Measurements from ENCODE around the gene UGT8. TPM values are rescaled to one million over a fixed set of nuclear protein-coding genes. Genes with fewer than 3 reads are reported as not detected.

Gene UGT8
- total and polyA plus RNA-seq, 4 donors = not detected

GRCh38 chr4:114725066-114725465 is 126.5 kb downstream of the UGT8 start:
- H3K9me3 ChIP-seq (ENCODE audit: control insufficient read depth in 4 of 4, low read length in 3 of 4) = no peaks in the 10 kb centered on the region
- TF ChIP-seq RXRA (IDR thresholded peaks at IDR 0.05) (no peak), NR2F2 (IDR thresholded peaks at IDR 0.05) (no peak), REST (IDR thresholded peaks at IDR 0.05) (no peak), YY1 (IDR thresholded peaks at IDR 0.05) (no peak), HNF4G (IDR thresholded peaks at IDR 0.05) (no peak), JUND (IDR thresholded peaks at IDR 0.05) (no peak)
- WGBS = 70% methylated on average over 6 of the region's 6 CpGs
- no peaks in the 10 kb centered on the region for H3K4me1 ChIP-seq (ENCODE audit: control insufficient read depth in 4 of 4, insufficient read depth in 4 of 4, low read length in 3 of 4)
- H3K4me3 ChIP-seq (ENCODE audit: low read depth in 1 of 3, low read length in 3 of 3) = no peak overlapping the region
- H3K9ac ChIP-seq (ENCODE audit: low read depth in 1 of 2, low read length in 2 of 2) = no peak overlapping the region
- DNase-seq (ENCODE audit: low spot score) = no peak
- no peak overlapping the region for H3K27ac ChIP-seq (ENCODE audit: low read depth in 1 of 2, low read length in 2 of 2)
- peaks cover 0 to 2% (median 0%) of the 10 kb centered on the region in 4 donors for H3K27me3 ChIP-seq (ENCODE audit: control insufficient read depth in 4 of 4, insufficient read depth in 4 of 4, low read length in 3 of 4)
- no peaks in the 10 kb centered on the region for H3K36me3 ChIP-seq (ENCODE audit: control insufficient read depth in 4 of 4, insufficient read depth in 3 of 4, low read depth in 1 of 4, low read length in 3 of 4)

GRCh38 chr4:114727461-114727860 is 128.9 kb downstream of the UGT8 start:
- Histone ChIP-seq H3K36me3 (ENCODE audit: control insufficient read depth in 4 of 4, insufficient read depth in 3 of 4, low read depth in 1 of 4, low read length in 3 of 4) (no peaks in the 10 kb centered on the region), H3K9me3 (ENCODE audit: control insufficient read depth in 4 of 4, low read length in 3 of 4) (no peaks in the 10 kb centered on the region), H3K27ac (ENCODE audit: low read depth in 1 of 2, low read length in 2 of 2) (no peak overlapping the region), H3K9ac (ENCODE audit: low read depth in 1 of 2, low read length in 2 of 2) (no peak overlapping the region), H3K4me1 (ENCODE audit: control insufficient read depth in 4 of 4, insufficient read depth in 4 of 4, low read length in 3 of 4) (no peaks in the 10 kb centered on the region), H3K27me3 (ENCODE audit: control insufficient read depth in 4 of 4, insufficient read depth in 4 of 4, low read length in 3 of 4) (peaks cover 0 to 2% (median 0%) of the 10 kb centered on the region in 4 donors), H3K4me3 (ENCODE audit: low read depth in 1 of 3, low read length in 3 of 3) (no peak overlapping the region)
- TF ChIP-seq RAD21 (IDR thresholded peaks at IDR 0.05) (no peak), SP1 (IDR thresholded peaks at IDR 0.05) (no peak)
- no peak for DNase-seq (ENCODE audit: low spot score)
- 0% methylated on average over 1 of the region's 1 CpG for WGBS

Small RNA genes lying within 50 kb of the gene (small RNA-seq; reads per million reads assigned to genes)
- 0.24 reads per million, percentile 14 among the genes with 10 or more reads in this experiment for gene MIR577

Measured in liver (tissue), 10 donors.